Naive thymus-derived CD8-positive, alpha-beta T cell (primary cell): ENCODE data around the gene FAT1. TPM values are rescaled to one million over a fixed set of nuclear protein-coding genes. Genes with fewer than 3 reads are reported as not detected.
A peak's percentile ranks its signal among the peaks of the same experiment; 100 is the strongest.

Source experiments
- ATAC-seq, 2 donors: fragments of 150-1000 bp; cut with Tn5 transposase in 1 of 2; sonication (Bioruptor Pico), chemical (Tn5 transposase) in 1 of 2; 1 replicate in 1 of 2; 2 replicates in 1 of 2; pipeline ENCODE4 v1.10.0; 2021; ENCODE audit warnings: mild to moderate bottlenecking in 2 of 2, moderate library complexity in 2 of 2
- POLR2A ChIA-PET: fragments of 350-600 bp; sonication (Branson Sonifier 250); formaldehyde crosslinking; loops from one replicate; lab custom pipeline; 2021; ENCODE audit warnings: antibody characterized with exemption; lab: Charles Lee
- DNase-seq, 10 donors: peaks; one replicate each; pipeline versions ENCODE4 v3.0.0 to v3.0.0-alpha.2; 2020 to 2022
- H3K27ac Mint-ChIP-seq, 10 donors: one replicate each; pipeline ENCODE4 v1.8.0; 2020 to 2022; ENCODE audit warnings: mild to moderate bottlenecking in 10 of 10, mixed read lengths in 10 of 10, moderate library complexity in 4 of 10, inconsistent platforms in 1 of 10
- H3K27me3 Mint-ChIP-seq, 5 donors: one replicate each; pipeline ENCODE4 v1.8.0; 2021 to 2022; ENCODE audit warnings: mixed read lengths in 5 of 5
- H3K36me3 Mint-ChIP-seq, 3 donors: one replicate each; pipeline ENCODE4 v1.8.0; 2020 to 2022; ENCODE audit warnings: mixed read lengths in 3 of 3, mild to moderate bottlenecking in 2 of 3, inconsistent platforms in 1 of 3
- H3K4me1 Mint-ChIP-seq, 4 donors: one replicate each; pipeline ENCODE4 v1.8.0; 2021 to 2022; ENCODE audit warnings: mixed read lengths in 4 of 4
- H3K4me3 Mint-ChIP-seq, 10 donors: one replicate each; pipeline ENCODE4 v1.8.0; 2020 to 2022; ENCODE audit warnings: mild to moderate bottlenecking in 10 of 10, mixed read lengths in 10 of 10, moderate library complexity in 6 of 10, inconsistent platforms in 1 of 10
- H3K9me3 Mint-ChIP-seq, 9 donors: one replicate each; pipeline ENCODE4 v1.8.0; 2020 to 2022; ENCODE audit warnings: mixed read lengths in 9 of 9, mild to moderate bottlenecking in 3 of 9, inconsistent platforms in 1 of 9, moderate library complexity in 1 of 9
- polyA plus RNA-seq, 3 donors: library from polyadenylated mRNA; unstranded; fragments of 300-500 nt; fragmentation: Illumina TruSeq; gene quantifications; one replicate each; pipeline ENCODE4 v1.2.3, GENCODE V29; 2021
- total RNA-seq, 8 experiments: library from RNA in 2 of 8; stranded (reverse) in 2 of 8; gene quantifications; one replicate each; pipeline ENCODE4 v1.2.3 and lab custom pipeline; 2021 to 2026

FAT1 gene
- total and polyA plus RNA-seq, 5 experiments from 2014 or later: not detected

GRCh38 chr4:186650401-186651180 lies 73.1 kb downstream of the FAT1 start:
- no peak for DNase-seq
- Mint-ChIP-seq H3K4me3 (no peak overlapping the region), H3K36me3 (no peaks in the 10 kb centered on the region), H3K27ac (no peak overlapping the region), H3K4me1 (no peaks in the 10 kb centered on the region), H3K9me3 (peaks cover 0 to 3% (median 0%) of the 10 kb centered on the region in 9 donors), H3K27me3 (peaks cover 0 to 11% (median 2%) of the 10 kb centered on the region in 5 donors)
- ATAC-seq: no peak
- POLR2A ChIA-PET: no interaction called here

- Mint-ChIP-seq H3K4me3 (no peak overlapping the region), H3K36me3 (no peaks in the 10 kb centered on the region), H3K4me1 (no peaks in the 10 kb centered on the region), H3K27me3 (peaks cover 0 to 12% (median 2%) of the 10 kb centered on the region in 5 donors), H3K9me3 (peaks cover 0 to 8% (median 0%) of the 10 kb centered on the region in 9 donors), H3K27ac (no peak overlapping the region)
- POLR2A ChIA-PET: no interaction called here
- ATAC-seq (no peak), DNase-seq (no peak)
Measured at GRCh38 chr4:186647821-186648220, 75.8 kb downstream of the FAT1 start.

GRCh38 chr4:186644737-186645261 lies 78.9 kb downstream of the FAT1 start:
- ATAC-seq: no peak
- H3K4me3 Mint-ChIP-seq: no peak overlapping the region
- no peak for DNase-seq
- peaks cover 0 to 4% (median 0%) of the 10 kb centered on the region in 9 donors for H3K9me3 Mint-ChIP-seq
- POLR2A ChIA-PET: no interaction called here
- no peak overlapping the region for H3K27ac Mint-ChIP-seq
- H3K27me3 Mint-ChIP-seq: peaks cover 0 to 7% (median 0%) of the 10 kb centered on the region in 5 donors
- no peaks in the 10 kb centered on the region for H3K36me3 Mint-ChIP-seq
- no peaks in the 10 kb centered on the region for H3K4me1 Mint-ChIP-seq

GRCh38 chr4:186644311-186644638 lies 79.4 kb downstream of the FAT1 start:
- H3K4me3 Mint-ChIP-seq: no peak overlapping the region
- POLR2A ChIA-PET: no interaction called here
- H3K36me3 Mint-ChIP-seq: no peaks in the 10 kb centered on the region
- peaks cover 0 to 7% (median 0%) of the 10 kb centered on the region in 5 donors for H3K27me3 Mint-ChIP-seq
- DNase-seq (no peak), ATAC-seq (no peak)
- peaks cover 0 to 4% (median 0%) of the 10 kb centered on the region in 9 donors for H3K9me3 Mint-ChIP-seq
- H3K27ac Mint-ChIP-seq: no peak overlapping the region
- H3K4me1 Mint-ChIP-seq: no peaks in the 10 kb centered on the region

GRCh38 chr4:186643501-186644310 lies 80.0 kb downstream of the FAT1 start:
- Mint-ChIP-seq H3K27ac (no peak overlapping the region), H3K9me3 (peaks cover 0 to 4% (median 0%) of the 10 kb centered on the region in 9 donors), H3K4me3 (no peak overlapping the region), H3K27me3 (peaks cover 0 to 7% (median 0%) of the 10 kb centered on the region in 5 donors), H3K4me1 (no peaks in the 10 kb centered on the region), H3K36me3 (no peaks in the 10 kb centered on the region)
- no peak for DNase-seq
- ATAC-seq: no peak
- POLR2A ChIA-PET: no interaction called here

GRCh38 chr4:186642998-186643397 lies 80.7 kb downstream of the FAT1 start:
- Mint-ChIP-seq H3K27ac (no peak overlapping the region), H3K36me3 (no peaks in the 10 kb centered on the region), H3K9me3 (peaks cover 0 to 4% (median 0%) of the 10 kb centered on the region in 9 donors), H3K4me1 (no peaks in the 10 kb centered on the region), H3K27me3 (peaks cover 0 to 7% (median 0%) of the 10 kb centered on the region in 5 donors), H3K4me3 (no peak overlapping the region)
- no peak for ATAC-seq
- POLR2A ChIA-PET: no interaction called here
- no peak for DNase-seq

GRCh38 chr4:186642530-186642929 lies 81.1 kb downstream of the FAT1 start:
- ATAC-seq (no peak), DNase-seq (no peak)
- H3K27me3 Mint-ChIP-seq: peaks cover 0 to 7% (median 0%) of the 10 kb centered on the region in 5 donors
- H3K27ac Mint-ChIP-seq: no peak overlapping the region
- peaks cover 0 to 4% (median 0%) of the 10 kb centered on the region in 9 donors for H3K9me3 Mint-ChIP-seq
- no peak overlapping the region for H3K4me3 Mint-ChIP-seq
- no peaks in the 10 kb centered on the region for H3K4me1 Mint-ChIP-seq
- POLR2A ChIA-PET: no interaction called here
- no peaks in the 10 kb centered on the region for H3K36me3 Mint-ChIP-seq

- DNase-seq: no peak
- no peak overlapping the region for H3K4me3 Mint-ChIP-seq
- no peaks in the 10 kb centered on the region for H3K36me3 Mint-ChIP-seq
- peaks cover 0 to 23% (median 4%) of the 10 kb centered on the region in 9 donors for H3K9me3 Mint-ChIP-seq
- H3K27me3 Mint-ChIP-seq: no peaks in the 10 kb centered on the region
- H3K4me1 Mint-ChIP-seq: no peaks in the 10 kb centered on the region
- no peak for ATAC-seq
- POLR2A ChIA-PET: no interaction called here
- H3K27ac Mint-ChIP-seq: no peak overlapping the region
Measured at GRCh38 chr4:186634591-186635128, 89.0 kb downstream of the FAT1 start.

- ATAC-seq: no peak
- H3K4me3 Mint-ChIP-seq: no peak overlapping the region
- no peak for DNase-seq
- H3K27ac Mint-ChIP-seq: no peak overlapping the region
- no peaks in the 10 kb centered on the region for H3K27me3 Mint-ChIP-seq
- H3K9me3 Mint-ChIP-seq: peaks cover 0 to 23% (median 4%) of the 10 kb centered on the region in 9 donors
- no peaks in the 10 kb centered on the region for H3K4me1 Mint-ChIP-seq
- no peaks in the 10 kb centered on the region for H3K36me3 Mint-ChIP-seq
- POLR2A ChIA-PET: no interaction called here
Measured at GRCh38 chr4:186633844-186634243, 89.8 kb downstream of the FAT1 start.

GRCh38 chr4:186630128-186630527 lies 93.5 kb downstream of the FAT1 start:
- H3K4me1 Mint-ChIP-seq: peaks cover 0 to 2% (median under 1%) of the 10 kb centered on the region in 4 donors
- DNase-seq: no peak
- ATAC-seq: no peak
- H3K27ac Mint-ChIP-seq: no peak overlapping the region
- peaks cover 1 to 23% (median 8%) of the 10 kb centered on the region in 9 donors for H3K9me3 Mint-ChIP-seq
- POLR2A ChIA-PET: no interaction called here
- H3K4me3 Mint-ChIP-seq: no peak overlapping the region
- H3K27me3 Mint-ChIP-seq: no peaks in the 10 kb centered on the region
- H3K36me3 Mint-ChIP-seq: no peaks in the 10 kb centered on the region

GRCh38 chr4:186628058-186628711 lies 95.5 kb downstream of the FAT1 start:
- H3K9me3 Mint-ChIP-seq: peaks cover 1 to 23% (median 7%) of the 10 kb centered on the region in 9 donors
- peak overlapping the region in 1 of 10 donors; percentile 67 for H3K27ac Mint-ChIP-seq
- POLR2A ChIA-PET: no interaction called here
- H3K4me3 Mint-ChIP-seq: no peak overlapping the region
- DNase-seq (no peak), ATAC-seq (no peak)
- peaks cover 0 to 8% (median 1%) of the 10 kb centered on the region in 5 donors for H3K27me3 Mint-ChIP-seq
- peaks cover 0 to 2% (median under 1%) of the 10 kb centered on the region in 4 donors for H3K4me1 Mint-ChIP-seq
- no peaks in the 10 kb centered on the region for H3K36me3 Mint-ChIP-seq

GRCh38 chr4:186627226-186627865 lies 96.3 kb downstream of the FAT1 start:
- H3K4me3 Mint-ChIP-seq: no peak overlapping the region
- no peaks in the 10 kb centered on the region for H3K36me3 Mint-ChIP-seq
- peaks cover 0 to 2% (median under 1%) of the 10 kb centered on the region in 4 donors for H3K4me1 Mint-ChIP-seq
- H3K9me3 Mint-ChIP-seq: peaks cover 1 to 23% (median 8%) of the 10 kb centered on the region in 9 donors
- DNase-seq (no peak), ATAC-seq (no peak)
- peaks cover 0 to 15% (median 6%) of the 10 kb centered on the region in 5 donors for H3K27me3 Mint-ChIP-seq
- POLR2A ChIA-PET: no interaction called here
- H3K27ac Mint-ChIP-seq: no peak overlapping the region
